GM12872 (cell line): Measurements from ENCODE around the gene AKR1C1.
"Not testable (repeated sequence)": the region's sequence is repeated elsewhere in the genome, so short reads cannot be mapped to it uniquely, and the experiment has no call there.

Experiments used
- TF ChIP-seq, protein P1 (sequence below): IDR thresholded peaks from 3 replicates; pipeline ENCODE4 v1.5.1; 2011; ENCODE audit warnings: low read depth, mild to moderate bottlenecking, low read length, moderate library complexity; ENCODE audit not compliant: insufficient read depth

Gene AKR1C1

GRCh38 chr10:4983615-4984216 is 20.5 kb downstream of the AKR1C1 start:
- TF ChIP-seq, protein P1, sequence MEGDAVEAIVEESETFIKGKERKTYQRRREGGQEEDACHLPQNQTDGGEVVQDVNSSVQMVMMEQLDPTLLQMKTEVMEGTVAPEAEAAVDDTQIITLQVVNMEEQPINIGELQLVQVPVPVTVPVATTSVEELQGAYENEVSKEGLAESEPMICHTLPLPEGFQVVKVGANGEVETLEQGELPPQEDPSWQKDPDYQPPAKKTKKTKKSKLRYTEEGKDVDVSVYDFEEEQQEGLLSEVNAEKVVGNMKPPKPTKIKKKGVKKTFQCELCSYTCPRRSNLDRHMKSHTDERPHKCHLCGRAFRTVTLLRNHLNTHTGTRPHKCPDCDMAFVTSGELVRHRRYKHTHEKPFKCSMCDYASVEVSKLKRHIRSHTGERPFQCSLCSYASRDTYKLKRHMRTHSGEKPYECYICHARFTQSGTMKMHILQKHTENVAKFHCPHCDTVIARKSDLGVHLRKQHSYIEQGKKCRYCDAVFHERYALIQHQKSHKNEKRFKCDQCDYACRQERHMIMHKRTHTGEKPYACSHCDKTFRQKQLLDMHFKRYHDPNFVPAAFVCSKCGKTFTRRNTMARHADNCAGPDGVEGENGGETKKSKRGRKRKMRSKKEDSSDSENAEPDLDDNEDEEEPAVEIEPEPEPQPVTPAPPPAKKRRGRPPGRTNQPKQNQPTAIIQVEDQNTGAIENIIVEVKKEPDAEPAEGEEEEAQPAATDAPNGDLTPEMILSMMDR: no peak

GRCh38 chr10:4984223-4984622 is 21.0 kb downstream of the AKR1C1 start:
- TF ChIP-seq, protein P1: no peak

GRCh38 chr10:4984971-4985594 is 21.9 kb downstream of the AKR1C1 start:
- TF ChIP-seq, protein P1: no peak

GRCh38 chr10:4990217-4990616 is 27.0 kb downstream of the AKR1C1 start:
- TF ChIP-seq, protein P1: no peak

- TF ChIP-seq, protein P1: no peak
Observed at GRCh38 chr10:4998671-4999070, 35.5 kb downstream of the AKR1C1 start.

DNA sequence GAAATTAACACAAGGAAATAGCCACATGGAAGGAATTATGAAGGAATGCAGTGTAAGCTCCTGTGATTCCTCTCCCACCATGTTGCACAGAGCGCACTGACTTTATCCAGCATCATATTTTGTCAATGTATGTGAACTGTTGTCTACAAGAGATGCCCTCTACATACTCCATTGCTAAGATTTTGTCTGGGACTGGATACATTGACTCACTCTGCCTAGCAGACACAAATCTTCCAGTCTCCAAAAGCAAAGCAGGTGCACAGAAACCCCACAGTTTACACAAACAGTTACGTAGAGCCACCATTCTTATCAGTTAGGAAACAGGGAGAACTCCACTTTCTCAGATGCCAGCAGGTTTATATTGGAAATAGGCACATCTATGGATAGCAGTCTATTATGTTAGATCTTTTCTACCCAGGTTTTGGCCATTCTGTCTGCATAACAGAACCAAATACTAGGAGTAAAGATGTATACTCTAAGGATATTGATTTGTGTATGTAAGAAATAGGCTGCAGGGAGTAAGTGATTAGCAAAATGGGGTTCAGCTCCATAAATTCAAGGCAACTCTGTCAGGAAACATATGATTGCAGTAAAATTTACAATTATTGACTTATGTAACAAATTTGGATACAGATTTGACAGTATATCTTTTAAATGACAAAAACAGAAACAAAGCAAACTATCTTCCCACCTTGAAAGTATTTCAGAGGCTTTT is 39.0 kb downstream of the AKR1C1 start:
- TF ChIP-seq, protein P1: no peak

DNA sequence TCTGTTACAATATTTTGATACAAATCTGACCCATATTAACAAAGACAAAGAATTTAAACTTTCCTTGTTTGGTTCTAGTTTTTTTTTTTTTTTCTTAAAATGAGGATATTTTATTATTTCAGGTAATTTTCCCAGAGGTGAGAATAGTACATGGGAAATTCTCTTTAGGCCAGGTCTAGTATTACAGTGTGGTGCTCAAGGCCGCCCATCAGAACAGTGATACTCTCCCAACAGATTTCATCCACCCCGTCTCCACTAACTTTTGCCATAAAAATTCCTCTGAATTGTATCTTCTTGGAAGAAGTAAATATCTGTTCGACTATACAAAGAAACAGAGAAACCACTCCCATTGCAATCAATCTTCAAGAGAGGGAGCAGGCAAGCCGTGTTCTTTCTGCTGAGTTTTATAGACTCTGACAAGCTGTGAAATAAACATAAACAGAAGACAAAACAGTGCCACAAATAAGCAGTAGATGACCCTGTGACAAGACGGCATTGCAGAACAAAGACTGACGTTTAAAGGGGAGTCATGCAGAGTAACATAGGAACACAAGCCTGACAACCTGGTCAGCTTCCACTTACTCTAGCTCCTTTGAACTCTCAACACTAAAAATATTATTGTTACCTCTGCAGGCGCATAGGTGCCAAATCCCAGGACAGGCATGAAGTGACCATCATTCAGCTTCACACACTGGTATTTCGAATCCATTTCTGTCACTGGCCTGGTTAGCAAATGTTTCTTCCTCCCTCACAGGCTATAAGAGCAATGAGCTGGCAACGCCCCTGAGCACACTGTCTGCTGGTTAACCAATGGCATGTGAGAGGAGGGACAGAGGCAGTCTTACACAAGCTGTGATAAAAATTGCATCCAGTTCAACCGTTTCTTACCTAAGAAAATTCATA is 40.2 kb downstream of the AKR1C1 start, which contains the start of gene AKR1C2:
AKR1C2 (minus strand) TSS at position 731 of the 903 bp plus-strand sequence; CDS start at position 709, 22 bp downstream.
- TF ChIP-seq, protein P1: not testable (repeated sequence)
